Panc1 (cell line): ENCODE data around the gene ST3GAL4.

Source experiments
- POLR2AphosphoS5 ChIP-seq: IDR thresholded peaks from 2 replicates; pipeline ENCODE4 v1.6.1; 2012; ENCODE audit warnings: mild to moderate bottlenecking, low read depth, low read length, moderate library complexity
- SIN3A ChIP-seq: IDR thresholded peaks from 2 replicates; pipeline ENCODE4 v1.6.1; 2012; ENCODE audit warnings: low read depth, mild to moderate bottlenecking, low read length, moderate library complexity, borderline replicate concordance; ENCODE audit not compliant: insufficient read depth
- TCF7L2 ChIP-seq: IDR thresholded peaks from 2 replicates; pipeline ENCODE4 v1.6.1; 2011; ENCODE audit warnings: mild to moderate bottlenecking, low read depth, low read length, inconsistent platforms
- TF ChIP-seq, protein P1 (sequence below): fragments of 450-650 bp; IDR thresholded peaks from 2 replicates; pipeline ENCODE4 v1.5.1; 2017; ENCODE audit warnings: mild to moderate bottlenecking
- TF ChIP-seq, protein P2 (sequence below), 2 experiments: IDR thresholded peaks; 2 replicates each; pipeline ENCODE4 v1.6.1; 2011 to 2012; ENCODE audit warnings: low read depth in 2 of 2, control low read depth in 1 of 2, low read length in 1 of 2, mild to moderate bottlenecking in 1 of 2, moderate library complexity in 1 of 2; ENCODE audit not compliant: insufficient read depth in 1 of 2

- TF ChIP-seq, protein P1, sequence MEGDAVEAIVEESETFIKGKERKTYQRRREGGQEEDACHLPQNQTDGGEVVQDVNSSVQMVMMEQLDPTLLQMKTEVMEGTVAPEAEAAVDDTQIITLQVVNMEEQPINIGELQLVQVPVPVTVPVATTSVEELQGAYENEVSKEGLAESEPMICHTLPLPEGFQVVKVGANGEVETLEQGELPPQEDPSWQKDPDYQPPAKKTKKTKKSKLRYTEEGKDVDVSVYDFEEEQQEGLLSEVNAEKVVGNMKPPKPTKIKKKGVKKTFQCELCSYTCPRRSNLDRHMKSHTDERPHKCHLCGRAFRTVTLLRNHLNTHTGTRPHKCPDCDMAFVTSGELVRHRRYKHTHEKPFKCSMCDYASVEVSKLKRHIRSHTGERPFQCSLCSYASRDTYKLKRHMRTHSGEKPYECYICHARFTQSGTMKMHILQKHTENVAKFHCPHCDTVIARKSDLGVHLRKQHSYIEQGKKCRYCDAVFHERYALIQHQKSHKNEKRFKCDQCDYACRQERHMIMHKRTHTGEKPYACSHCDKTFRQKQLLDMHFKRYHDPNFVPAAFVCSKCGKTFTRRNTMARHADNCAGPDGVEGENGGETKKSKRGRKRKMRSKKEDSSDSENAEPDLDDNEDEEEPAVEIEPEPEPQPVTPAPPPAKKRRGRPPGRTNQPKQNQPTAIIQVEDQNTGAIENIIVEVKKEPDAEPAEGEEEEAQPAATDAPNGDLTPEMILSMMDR, result no peak
- TF ChIP-seq, protein P2, sequence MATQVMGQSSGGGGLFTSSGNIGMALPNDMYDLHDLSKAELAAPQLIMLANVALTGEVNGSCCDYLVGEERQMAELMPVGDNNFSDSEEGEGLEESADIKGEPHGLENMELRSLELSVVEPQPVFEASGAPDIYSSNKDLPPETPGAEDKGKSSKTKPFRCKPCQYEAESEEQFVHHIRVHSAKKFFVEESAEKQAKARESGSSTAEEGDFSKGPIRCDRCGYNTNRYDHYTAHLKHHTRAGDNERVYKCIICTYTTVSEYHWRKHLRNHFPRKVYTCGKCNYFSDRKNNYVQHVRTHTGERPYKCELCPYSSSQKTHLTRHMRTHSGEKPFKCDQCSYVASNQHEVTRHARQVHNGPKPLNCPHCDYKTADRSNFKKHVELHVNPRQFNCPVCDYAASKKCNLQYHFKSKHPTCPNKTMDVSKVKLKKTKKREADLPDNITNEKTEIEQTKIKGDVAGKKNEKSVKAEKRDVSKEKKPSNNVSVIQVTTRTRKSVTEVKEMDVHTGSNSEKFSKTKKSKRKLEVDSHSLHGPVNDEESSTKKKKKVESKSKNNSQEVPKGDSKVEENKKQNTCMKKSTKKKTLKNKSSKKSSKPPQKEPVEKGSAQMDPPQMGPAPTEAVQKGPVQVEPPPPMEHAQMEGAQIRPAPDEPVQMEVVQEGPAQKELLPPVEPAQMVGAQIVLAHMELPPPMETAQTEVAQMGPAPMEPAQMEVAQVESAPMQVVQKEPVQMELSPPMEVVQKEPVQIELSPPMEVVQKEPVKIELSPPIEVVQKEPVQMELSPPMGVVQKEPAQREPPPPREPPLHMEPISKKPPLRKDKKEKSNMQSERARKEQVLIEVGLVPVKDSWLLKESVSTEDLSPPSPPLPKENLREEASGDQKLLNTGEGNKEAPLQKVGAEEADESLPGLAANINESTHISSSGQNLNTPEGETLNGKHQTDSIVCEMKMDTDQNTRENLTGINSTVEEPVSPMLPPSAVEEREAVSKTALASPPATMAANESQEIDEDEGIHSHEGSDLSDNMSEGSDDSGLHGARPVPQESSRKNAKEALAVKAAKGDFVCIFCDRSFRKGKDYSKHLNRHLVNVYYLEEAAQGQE (IDR thresholded peaks at IDR 0.05; ENCODE audit: insufficient read depth in 1 of 2, low read depth in 2 of 2, low read length in 1 of 2), result no peak
- TF ChIP-seq POLR2AphosphoS5 (no peak), TCF7L2 (no peak), SIN3A (no peak)
These were observed 71.6 kb downstream of the ST3GAL4 start for GRCh38 chr11:126426820-126427749.
